GM12865 (cell line): ENCODE measurements around the gene ZNF264.
A peak's percentile ranks its signal among the peaks of the same experiment; 100 is the strongest.

Experiments used
- DNase-seq: peaks from one replicate; pipeline ENCODE4 v3.0.0; 2010; ENCODE audit warnings: low read depth
- H3K4me3 ChIP-seq: 2 replicates; pipeline ENCODE4 v1.5.1; 2011; ENCODE audit warnings: mild to moderate bottlenecking, low read depth, low read length, control low read depth
- TF ChIP-seq, protein P1 (sequence below): IDR thresholded peaks from 2 replicates; pipeline ENCODE4 v1.5.1; 2011; ENCODE audit warnings: low read length, control low read depth, low read depth, inconsistent platforms; ENCODE audit not compliant: insufficient read depth; ENCODE audit errors: missing control alignments

Gene ZNF264

DNA sequence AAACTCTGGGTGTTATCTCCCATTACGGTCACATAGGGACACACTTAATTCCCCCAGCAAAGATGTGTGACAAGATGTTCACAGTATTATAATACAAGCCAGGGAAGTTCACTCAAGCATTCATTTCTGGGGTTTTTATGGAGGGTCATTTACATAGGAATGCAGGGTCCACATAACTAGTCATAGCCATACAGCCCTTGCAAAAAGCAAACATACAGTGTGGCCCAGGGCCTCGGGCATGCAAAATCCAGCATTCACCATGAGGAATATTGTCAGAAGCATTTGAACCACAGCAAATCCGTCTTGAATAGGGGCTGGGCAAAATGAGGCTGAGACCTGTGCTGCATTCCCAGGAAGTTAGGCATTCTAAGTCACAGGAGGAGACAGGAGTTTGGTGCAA, 76.0 kb downstream of the ZNF264 start:
- TF ChIP-seq, protein P1, sequence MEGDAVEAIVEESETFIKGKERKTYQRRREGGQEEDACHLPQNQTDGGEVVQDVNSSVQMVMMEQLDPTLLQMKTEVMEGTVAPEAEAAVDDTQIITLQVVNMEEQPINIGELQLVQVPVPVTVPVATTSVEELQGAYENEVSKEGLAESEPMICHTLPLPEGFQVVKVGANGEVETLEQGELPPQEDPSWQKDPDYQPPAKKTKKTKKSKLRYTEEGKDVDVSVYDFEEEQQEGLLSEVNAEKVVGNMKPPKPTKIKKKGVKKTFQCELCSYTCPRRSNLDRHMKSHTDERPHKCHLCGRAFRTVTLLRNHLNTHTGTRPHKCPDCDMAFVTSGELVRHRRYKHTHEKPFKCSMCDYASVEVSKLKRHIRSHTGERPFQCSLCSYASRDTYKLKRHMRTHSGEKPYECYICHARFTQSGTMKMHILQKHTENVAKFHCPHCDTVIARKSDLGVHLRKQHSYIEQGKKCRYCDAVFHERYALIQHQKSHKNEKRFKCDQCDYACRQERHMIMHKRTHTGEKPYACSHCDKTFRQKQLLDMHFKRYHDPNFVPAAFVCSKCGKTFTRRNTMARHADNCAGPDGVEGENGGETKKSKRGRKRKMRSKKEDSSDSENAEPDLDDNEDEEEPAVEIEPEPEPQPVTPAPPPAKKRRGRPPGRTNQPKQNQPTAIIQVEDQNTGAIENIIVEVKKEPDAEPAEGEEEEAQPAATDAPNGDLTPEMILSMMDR = no peak
- H3K4me3 ChIP-seq = no peak overlapping the region
- no peak for DNase-seq

DNA sequence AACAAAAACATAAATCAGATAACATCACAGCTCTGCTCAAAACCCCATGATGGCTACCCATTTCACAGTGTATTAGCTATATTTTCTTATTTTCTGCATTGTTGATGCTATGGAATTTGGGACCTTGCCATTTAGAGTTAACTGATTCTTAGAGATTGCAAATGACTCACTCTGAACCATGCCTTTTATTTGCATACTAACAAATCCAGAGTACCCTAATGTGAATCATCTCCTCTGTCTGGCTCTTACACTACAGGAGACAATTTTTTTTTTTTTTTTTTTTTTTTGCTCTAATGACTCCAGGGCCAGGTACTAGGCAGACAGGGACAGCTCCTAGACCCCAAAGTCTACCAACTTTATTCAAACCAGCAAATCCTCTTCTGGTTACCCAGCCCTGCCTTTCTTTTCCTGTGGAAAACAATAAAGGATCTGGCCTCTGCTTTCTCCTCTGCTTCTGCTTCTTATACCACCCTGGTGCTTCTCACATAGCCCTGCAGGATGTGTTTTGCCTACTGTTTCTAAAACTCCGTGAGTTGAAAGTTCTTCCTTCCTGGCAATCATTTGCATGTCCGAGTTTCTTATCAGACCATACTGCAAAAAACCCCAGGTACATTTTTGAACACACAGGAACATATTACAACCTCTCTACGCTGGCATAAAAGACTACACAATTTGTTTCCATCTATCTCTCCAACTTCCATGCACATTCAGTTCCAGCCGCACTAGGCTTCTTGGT, 78.4 kb downstream of the ZNF264 start:
- peak; percentile 61 for DNase-seq
- H3K4me3 ChIP-seq = no peak overlapping the region

DNA sequence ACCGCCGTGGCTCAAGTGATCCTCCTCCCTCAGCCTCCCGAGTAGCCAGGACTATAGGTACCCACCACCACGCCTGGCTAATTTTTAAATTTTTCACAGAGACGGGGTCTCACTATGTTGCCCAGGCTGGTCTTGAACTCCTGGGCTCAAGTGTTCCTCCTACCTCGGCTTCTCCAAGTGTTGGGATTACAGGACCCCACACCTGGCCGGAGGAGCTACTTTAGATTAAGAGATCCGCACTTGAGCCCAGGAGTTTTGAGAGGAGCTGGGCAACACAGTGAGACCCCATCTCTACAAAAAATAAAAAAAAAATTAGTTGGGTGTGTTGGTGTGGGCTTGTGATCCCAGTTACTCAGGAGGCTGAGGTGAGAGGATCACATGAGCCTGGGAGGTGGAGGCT, 80.0 kb downstream of the ZNF264 start:
- TF ChIP-seq, protein P1 = no peak
- no peak for DNase-seq
- no peak overlapping the region for H3K4me3 ChIP-seq

More for the DNA sequence above, 78.4 kb downstream of the ZNF264 start:
- TF ChIP-seq, protein P1 = no peak
